ENCODE results near the gene PITPNC1. TPM values are rescaled to one million over a fixed set of nuclear protein-coding genes. Genes with fewer than 3 reads are reported as not detected.

PITPNC1 gene
- total and polyA plus RNA-seq, 2 of the 13 experiments (the other 11 are each of a cell fraction or from before 2014, with no cell fraction given) = 4.1 to 5.7 TPM

GRCh38 chr17:67412941-67413340 lies 35.9 kb downstream of the PITPNC1 start:
- BruUV-seq (replicated peaks) = no TSS peak
- Histone ChIP-seq H3K4me3 (replicated peaks in 1 of 3; ENCODE audit: insufficient read depth in 1 of 3, low read depth in 2 of 3, low read length in 3 of 3) (no peak overlapping the region), H3K4me2 (ENCODE audit: low read depth, low read length) (no peak overlapping the region), H3K4me1 (ENCODE audit: insufficient read depth, low read length) (no peaks in the 10 kb centered on the region), H3K27me3 (ENCODE audit: control insufficient read depth in 1 of 2, insufficient read depth in 2 of 2, low read length in 2 of 2) (no peaks in the 10 kb centered on the region), H3K79me2 (ENCODE audit: insufficient read depth, low read length) (no peaks in the 10 kb centered on the region), H3K27ac (ENCODE audit: extremely low read length, insufficient read depth, low read length) (no peak overlapping the region), H3K36me3 (replicated peaks in 1 of 2; ENCODE audit: control insufficient read depth in 1 of 2, insufficient read depth in 2 of 2, low read length in 2 of 2) (no peaks in the 10 kb centered on the region), H4K20me1 (ENCODE audit: insufficient read depth, low read length) (no peaks in the 10 kb centered on the region), H3K9me3 (ENCODE audit: low read length) (no peaks in the 10 kb centered on the region), H3K9ac (ENCODE audit: insufficient read depth, low read depth, low read length) (no peak overlapping the region), H2AFZ (ENCODE audit: low read length) (no peak overlapping the region)
- DNase-seq (ENCODE audit: low spot score) (no peak), FAIRE-seq (no peak), ATAC-seq (no peak)
- WGBS (ENCODE audit: low lambda C conversion rate) = 58% methylated on average over 2 of the region's 2 CpGs
- in situ Hi-C loops (cut with HindIII; ENCODE audit: extremely low pct_ligation_motif_present, low pct_unique_long_range_greater_than_20kb) (no loop called here), intact Hi-C loops (cut with micrococcal nuclease; ENCODE audit: unreplicated experiment) (no loop called here)
- ChIA-PET POLR2A (no interaction called here), CTCF (ENCODE audit: low intra/inter-chr PET ratio, low total read pairs) (no interaction called here)
- TF ChIP-seq FIP1L1 (IDR thresholded peaks at IDR 0.05; ENCODE audit: borderline replicate concordance, insufficient read depth, low read depth, low read length) (no peak), ZNF770 (CRISPR knock-in tag; IDR thresholded peaks at IDR 0.05) (no peak), MEIS2 (CRISPR knock-in tag; IDR thresholded peaks at IDR 0.05) (no peak), ZNF768 (CRISPR knock-in tag; IDR thresholded peaks at IDR 0.05) (no peak), NR3C1 (CRISPR knock-in tag; IDR thresholded peaks at IDR 0.05) (no peak), NRL (CRISPR knock-in tag; IDR thresholded peaks at IDR 0.05; ENCODE audit: borderline replicate concordance) (no peak), JARID2 (CRISPR knock-in tag; IDR thresholded peaks at IDR 0.05; ENCODE audit: insufficient replicate concordance) (no peak), AKNA (CRISPR knock-in tag; IDR thresholded peaks at IDR 0.05; ENCODE audit: borderline replicate concordance) (no peak), NFAT5 (CRISPR knock-in tag; IDR thresholded peaks at IDR 0.05) (no peak)
